ENCODE results near the gene SF3A1. TPM values are rescaled to one million over a fixed set of nuclear protein-coding genes. Genes with fewer than 3 reads are reported as not detected.
"Not testable (repeated sequence)": the region's sequence is repeated elsewhere in the genome, so short reads cannot be mapped to it uniquely, and the experiment has no call there.

The SF3A1 gene
- total and polyA plus RNA-seq, 2 experiments from 2014 or later = 45.8 to 84.6 TPM

GRCh38 chr22:30338802-30339201, 17.9 kb downstream of the SF3A1 start:
- no peaks in the 10 kb centered on the region for H4K20me1 ChIP-seq (ENCODE audit: insufficient read depth, poor library complexity, severe bottlenecking)
- no peaks in the 10 kb centered on the region for H3K9me3 ChIP-seq (ENCODE audit: low read depth)
- H3K4me1 ChIP-seq (ENCODE audit: insufficient read depth) = no peaks in the 10 kb centered on the region
- H3K4me3 ChIP-seq = no peak overlapping the region
- no peak overlapping the region for H3K4me2 ChIP-seq
- no peaks in the 10 kb centered on the region for H3K9me2 ChIP-seq (replicated peaks; ENCODE audit: insufficient read depth)
- no peaks in the 10 kb centered on the region for H3K79me2 ChIP-seq
- no peak for DNase-seq (ENCODE audit: low spot score)
- H3K27me3 ChIP-seq = no peaks in the 10 kb centered on the region
- no peak for TF ChIP-seq EZH2phosphoT487 (IDR thresholded peaks at IDR 0.05; ENCODE audit: low read depth, severe bottlenecking, unreplicated experiment)
- no peak for TF ChIP-seq EZH2 (IDR thresholded peaks at IDR 0.05; ENCODE audit: borderline replicate concordance)
- no peak for TF ChIP-seq CTCF (IDR thresholded peaks at IDR 0.05; ENCODE audit: poor library complexity)
- no peak overlapping the region for H3K27ac ChIP-seq
- WGBS (ENCODE audit: low lambda C conversion rate, missing lambda C conversion rate) = 99% methylated on average over 7 of the region's 7 CpGs
- H3K36me3 ChIP-seq (replicated peaks; ENCODE audit: insufficient read depth, low read depth) = no peaks in the 10 kb centered on the region
- H2AFZ ChIP-seq = no peak overlapping the region

- not testable (repeated sequence) for H3K9me3 ChIP-seq (ENCODE audit: low read depth); H4K20me1 ChIP-seq (ENCODE audit: insufficient read depth, poor library complexity, severe bottlenecking); H3K4me3 ChIP-seq; H3K27ac ChIP-seq; H3K79me2 ChIP-seq; H2AFZ ChIP-seq; H3K27me3 ChIP-seq; H3K9me2 ChIP-seq (replicated peaks; ENCODE audit: insufficient read depth); DNase-seq (ENCODE audit: low spot score); H3K4me2 ChIP-seq; H3K36me3 ChIP-seq (replicated peaks; ENCODE audit: insufficient read depth, low read depth); H3K4me1 ChIP-seq (ENCODE audit: insufficient read depth)
- WGBS (ENCODE audit: low lambda C conversion rate, missing lambda C conversion rate) = 91% methylated on average over 9 of the region's 9 CpGs
These were observed 18.4 kb downstream of the SF3A1 start for GRCh38 chr22:30338341-30338740.

- no peaks in the 10 kb centered on the region for H4K20me1 ChIP-seq (ENCODE audit: insufficient read depth, poor library complexity, severe bottlenecking)
- no peak overlapping the region for H3K4me3 ChIP-seq
- H3K4me2 ChIP-seq = no peak overlapping the region
- H2AFZ ChIP-seq = no peak overlapping the region
- H3K9me2 ChIP-seq (replicated peaks; ENCODE audit: insufficient read depth) = no peaks in the 10 kb centered on the region
- 98% methylated on average over 4 of the region's 8 CpGs for WGBS (ENCODE audit: low lambda C conversion rate, missing lambda C conversion rate)
- no peaks in the 10 kb centered on the region for H3K9me3 ChIP-seq (ENCODE audit: low read depth)
- DNase-seq (ENCODE audit: low spot score) = no peak
- no peaks in the 10 kb centered on the region for H3K79me2 ChIP-seq
- no peaks in the 10 kb centered on the region for H3K4me1 ChIP-seq (ENCODE audit: insufficient read depth)
- no peaks in the 10 kb centered on the region for H3K36me3 ChIP-seq (replicated peaks; ENCODE audit: insufficient read depth, low read depth)
- TF ChIP-seq EZH2 (IDR thresholded peaks at IDR 0.05; ENCODE audit: borderline replicate concordance) (no peak), CTCF (IDR thresholded peaks at IDR 0.05; ENCODE audit: poor library complexity) (no peak), EZH2phosphoT487 (IDR thresholded peaks at IDR 0.05; ENCODE audit: low read depth, severe bottlenecking, unreplicated experiment) (no peak)
- no peaks in the 10 kb centered on the region for H3K27me3 ChIP-seq
- no peak overlapping the region for H3K27ac ChIP-seq
These were observed 19.3 kb downstream of the SF3A1 start for GRCh38 chr22:30337461-30337778.

GRCh38 chr22:30336752-30337460, 19.8 kb downstream of the SF3A1 start:
- no peak overlapping the region for H3K4me3 ChIP-seq
- TF ChIP-seq EZH2phosphoT487 (IDR thresholded peaks at IDR 0.05; ENCODE audit: low read depth, severe bottlenecking, unreplicated experiment) (no peak), EZH2 (IDR thresholded peaks at IDR 0.05; ENCODE audit: borderline replicate concordance) (no peak), CTCF (IDR thresholded peaks at IDR 0.05; ENCODE audit: poor library complexity) (no peak)
- no peaks in the 10 kb centered on the region for H3K4me1 ChIP-seq (ENCODE audit: insufficient read depth)
- H3K27ac ChIP-seq = no peak overlapping the region
- no peak for DNase-seq (ENCODE audit: low spot score)
- 94% methylated on average over 4 of the region's 4 CpGs for WGBS (ENCODE audit: low lambda C conversion rate, missing lambda C conversion rate)
- no peaks in the 10 kb centered on the region for H3K79me2 ChIP-seq
- H2AFZ ChIP-seq = no peak overlapping the region
- H3K9me3 ChIP-seq (ENCODE audit: low read depth) = no peaks in the 10 kb centered on the region
- no peak overlapping the region for H3K4me2 ChIP-seq
- no peaks in the 10 kb centered on the region for H3K27me3 ChIP-seq
- no peaks in the 10 kb centered on the region for H3K9me2 ChIP-seq (replicated peaks; ENCODE audit: insufficient read depth)
- no peaks in the 10 kb centered on the region for H4K20me1 ChIP-seq (ENCODE audit: insufficient read depth, poor library complexity, severe bottlenecking)
- no peaks in the 10 kb centered on the region for H3K36me3 ChIP-seq (replicated peaks; ENCODE audit: insufficient read depth, low read depth)

Data from hepatocyte (in vitro differentiated cells).